Uterus (tissue), 2 donors: Measurements from ENCODE around the gene APOBEC4.
"Not testable (repeated sequence)": the region's sequence is repeated elsewhere in the genome, so short reads cannot be mapped to it uniquely, and the experiment has no call there.

Experiments used
- CTCF ChIP-seq, 4 experiments: fragments of 200-600 bp in 2 of 4; fragments of 450-650 bp in 2 of 4; sonication (generic) in 2 of 4; IDR thresholded peaks; one replicate each; pipeline ENCODE4 v1.5.1; 2016 to 2019; ENCODE audit warnings: antibody characterized with exemption in 4 of 4, mild to moderate bottlenecking in 2 of 4, moderate library complexity in 1 of 4
- POLR2A ChIP-seq, 2 donors: fragments of 450-650 bp; IDR thresholded peaks; one replicate each; pipeline ENCODE4 v1.6.1; 2016; ENCODE audit warnings: antibody characterized with exemption in 2 of 2, mild to moderate bottlenecking in 1 of 2, moderate library complexity in 1 of 2

DNA sequence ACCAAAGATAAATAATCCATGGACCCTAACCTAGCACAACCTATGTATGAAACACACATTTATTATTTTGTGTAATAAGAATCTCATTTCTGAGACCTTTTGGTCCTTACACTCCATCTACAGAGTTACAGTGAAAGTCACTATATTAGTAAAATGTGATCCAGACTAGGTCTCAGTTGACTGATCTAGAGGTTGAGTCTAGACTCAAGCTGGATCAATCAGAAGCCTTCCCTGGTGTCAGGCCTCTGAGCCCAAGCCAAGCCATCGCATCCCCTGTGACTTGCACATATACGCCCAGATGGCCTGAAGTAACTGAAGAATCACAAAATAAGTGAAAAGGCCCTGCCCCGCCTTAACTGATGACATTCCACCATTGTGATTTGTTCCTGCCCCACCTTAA, 40.1 kb downstream of the APOBEC4 start:
- TF ChIP-seq CTCF, POLR2A (IDR thresholded peaks at IDR 0.05): not testable (repeated sequence)
